ENCODE measurements around the gene ZCCHC18. TPM values are rescaled to one million over a fixed set of nuclear protein-coding genes. Genes with fewer than 3 reads are reported as not detected.

Gene ZCCHC18
- total and polyA plus RNA-seq, 2 donors from 2014 or later: 0.79 to 3.3 TPM

DNA sequence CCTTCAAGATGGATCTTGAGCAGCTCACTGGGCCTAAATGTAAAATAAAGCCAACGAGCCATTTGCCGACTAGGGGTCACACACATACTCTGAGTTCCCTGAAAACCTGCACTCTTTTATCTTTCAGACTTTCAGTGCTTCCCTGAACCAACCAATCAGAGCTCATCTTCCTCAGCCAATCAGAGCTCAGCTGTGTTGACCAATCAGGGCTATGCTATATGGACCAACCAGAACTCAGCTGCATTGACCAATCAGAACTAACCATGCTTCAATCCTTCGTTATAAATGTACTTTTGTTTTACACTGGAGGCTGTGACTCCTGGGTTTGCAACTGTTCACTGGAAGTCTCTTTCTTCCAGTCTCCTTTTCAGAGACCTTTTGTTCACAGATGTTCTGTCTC is 25.2 kb downstream of the ZCCHC18 start:
- Histone ChIP-seq H3K36me3 (ENCODE audit: control insufficient read depth in 2 of 3, insufficient read depth in 3 of 3, low read length in 3 of 3) (no peaks in the 10 kb centered on the region), H3K27me3 (ENCODE audit: control insufficient read depth, insufficient read depth, low read length) (no peaks in the 10 kb centered on the region), H3K4me1 (ENCODE audit: control insufficient read depth in 2 of 3, insufficient read depth in 2 of 3, low read depth in 1 of 3, low read length in 3 of 3) (peaks cover 0 to 2% (median 0%) of the 10 kb centered on the region in 3 donors), H3K4me3 (ENCODE audit: low read length in 3 of 3) (no peak overlapping the region), H3K9ac (ENCODE audit: low read length in 3 of 3) (no peak overlapping the region), H3K27ac (ENCODE audit: low read depth in 2 of 2, low read length in 2 of 2) (no peak overlapping the region), H3K9me3 (ENCODE audit: control insufficient read depth in 2 of 3, insufficient read depth in 1 of 3, low read length in 3 of 3) (no peaks in the 10 kb centered on the region)
- TF ChIP-seq, protein P1, sequence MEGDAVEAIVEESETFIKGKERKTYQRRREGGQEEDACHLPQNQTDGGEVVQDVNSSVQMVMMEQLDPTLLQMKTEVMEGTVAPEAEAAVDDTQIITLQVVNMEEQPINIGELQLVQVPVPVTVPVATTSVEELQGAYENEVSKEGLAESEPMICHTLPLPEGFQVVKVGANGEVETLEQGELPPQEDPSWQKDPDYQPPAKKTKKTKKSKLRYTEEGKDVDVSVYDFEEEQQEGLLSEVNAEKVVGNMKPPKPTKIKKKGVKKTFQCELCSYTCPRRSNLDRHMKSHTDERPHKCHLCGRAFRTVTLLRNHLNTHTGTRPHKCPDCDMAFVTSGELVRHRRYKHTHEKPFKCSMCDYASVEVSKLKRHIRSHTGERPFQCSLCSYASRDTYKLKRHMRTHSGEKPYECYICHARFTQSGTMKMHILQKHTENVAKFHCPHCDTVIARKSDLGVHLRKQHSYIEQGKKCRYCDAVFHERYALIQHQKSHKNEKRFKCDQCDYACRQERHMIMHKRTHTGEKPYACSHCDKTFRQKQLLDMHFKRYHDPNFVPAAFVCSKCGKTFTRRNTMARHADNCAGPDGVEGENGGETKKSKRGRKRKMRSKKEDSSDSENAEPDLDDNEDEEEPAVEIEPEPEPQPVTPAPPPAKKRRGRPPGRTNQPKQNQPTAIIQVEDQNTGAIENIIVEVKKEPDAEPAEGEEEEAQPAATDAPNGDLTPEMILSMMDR (IDR thresholded peaks at IDR 0.05; ENCODE audit: borderline replicate concordance, extremely low read depth, insufficient read depth): no peak
- peak in 1 of 5 donors; percentile 2 for DNase-seq
- no peak for FAIRE-seq
- intact Hi-C loops (cut with DNase I): no loop called here

GRCh38 chrX:104141087-104141760 is 28.9 kb downstream of the ZCCHC18 start:
- Histone ChIP-seq H3K27me3 (ENCODE audit: control insufficient read depth, insufficient read depth, low read length) (no peaks in the 10 kb centered on the region), H3K4me3 (ENCODE audit: low read length in 3 of 3) (no peak overlapping the region), H3K27ac (ENCODE audit: low read depth in 2 of 2, low read length in 2 of 2) (no peak overlapping the region), H3K9ac (ENCODE audit: low read length in 3 of 3) (no peak overlapping the region), H3K9me3 (ENCODE audit: control insufficient read depth in 2 of 3, insufficient read depth in 1 of 3, low read length in 3 of 3) (no peaks in the 10 kb centered on the region), H3K4me1 (ENCODE audit: control insufficient read depth in 2 of 3, insufficient read depth in 2 of 3, low read depth in 1 of 3, low read length in 3 of 3) (no peaks in the 10 kb centered on the region), H3K36me3 (ENCODE audit: control insufficient read depth in 2 of 3, insufficient read depth in 3 of 3, low read length in 3 of 3) (no peaks in the 10 kb centered on the region)
- TF ChIP-seq, protein P1 (IDR thresholded peaks at IDR 0.05; ENCODE audit: borderline replicate concordance, extremely low read depth, insufficient read depth): no peak
- FAIRE-seq (no peak), DNase-seq (no peak)
- intact Hi-C loops (cut with DNase I): no loop called here

DNA sequence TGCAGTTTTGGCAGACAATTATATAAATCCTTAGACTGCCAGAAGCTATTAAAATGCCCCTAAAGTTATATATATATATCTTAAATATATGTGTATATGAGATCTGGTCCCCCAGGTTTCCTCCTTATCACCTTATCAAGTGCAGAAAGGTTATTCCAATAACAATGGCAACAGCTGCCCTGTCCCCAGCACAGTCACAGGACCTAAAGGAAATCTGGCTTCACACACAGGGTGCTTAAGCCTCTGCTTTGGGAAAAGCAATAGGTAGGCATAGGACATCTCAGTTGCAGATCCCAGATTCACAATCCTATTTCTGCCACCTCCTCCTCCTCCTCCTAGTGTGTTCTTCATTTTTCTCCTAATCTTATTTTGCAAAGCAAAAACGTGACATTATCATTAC is 38.7 kb downstream of the ZCCHC18 start:
- DNase-seq: no peak
- Histone ChIP-seq H3K9ac (ENCODE audit: low read length in 3 of 3) (no peak overlapping the region), H3K4me1 (ENCODE audit: control insufficient read depth in 2 of 3, insufficient read depth in 2 of 3, low read depth in 1 of 3, low read length in 3 of 3) (peaks cover 0 to 2% (median 0%) of the 10 kb centered on the region in 3 donors), H3K4me3 (ENCODE audit: low read length in 3 of 3) (no peak overlapping the region), H3K27ac (ENCODE audit: low read depth in 2 of 2, low read length in 2 of 2) (no peak overlapping the region), H3K27me3 (ENCODE audit: control insufficient read depth, insufficient read depth, low read length) (no peaks in the 10 kb centered on the region), H3K36me3 (ENCODE audit: control insufficient read depth in 2 of 3, insufficient read depth in 3 of 3, low read length in 3 of 3) (no peaks in the 10 kb centered on the region), H3K9me3 (ENCODE audit: control insufficient read depth in 2 of 3, insufficient read depth in 1 of 3, low read length in 3 of 3) (no peaks in the 10 kb centered on the region)
- intact Hi-C loops (cut with DNase I): no loop called here
- FAIRE-seq: no peak
- TF ChIP-seq, protein P1 (IDR thresholded peaks at IDR 0.05; ENCODE audit: borderline replicate concordance, extremely low read depth, insufficient read depth): no peak
